ENCODE data around the gene VSIG10L. TPM values are rescaled to one million over a fixed set of nuclear protein-coding genes. Genes with fewer than 3 reads are reported as not detected.

Gene VSIG10L
- polyA plus RNA-seq, 1 experiment = 1.5 TPM

DNA sequence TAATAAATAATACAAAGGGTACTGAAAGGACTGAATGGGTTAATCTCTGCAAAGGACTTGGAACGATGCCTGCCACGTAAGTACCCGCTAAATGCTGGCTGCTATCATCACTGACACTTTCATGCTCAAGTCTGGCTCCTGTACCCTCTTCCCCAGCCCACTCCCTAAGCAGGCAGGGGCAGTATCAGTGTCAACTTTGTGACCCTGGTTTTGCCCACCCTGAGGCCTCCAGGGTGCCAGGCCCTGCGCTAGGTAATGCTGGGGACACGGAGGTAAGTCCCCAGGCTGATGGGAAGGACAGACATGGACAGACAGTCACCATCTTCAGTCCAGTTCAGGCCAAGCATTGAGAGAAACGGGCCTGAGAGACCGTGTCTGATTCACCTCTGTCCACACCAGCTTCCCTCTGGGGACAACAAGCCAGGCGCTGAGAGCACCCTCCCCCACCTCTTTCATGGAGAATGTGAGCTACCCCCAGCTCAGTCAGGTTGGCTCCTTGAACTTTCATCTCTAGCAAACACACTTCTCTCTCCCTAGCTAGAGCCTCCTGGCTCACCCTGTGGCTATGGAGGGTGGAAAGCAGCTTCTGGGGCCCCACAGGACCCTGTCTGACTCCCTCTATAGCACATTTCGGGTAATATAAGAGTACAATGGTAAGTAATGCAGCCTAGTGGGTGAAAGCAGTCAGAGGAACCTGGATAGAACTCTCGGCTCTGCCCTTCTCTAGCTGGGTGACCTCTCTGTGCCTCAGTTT, 23.4 kb upstream of the VSIG10L start:
- TF ChIP-seq, protein P1, sequence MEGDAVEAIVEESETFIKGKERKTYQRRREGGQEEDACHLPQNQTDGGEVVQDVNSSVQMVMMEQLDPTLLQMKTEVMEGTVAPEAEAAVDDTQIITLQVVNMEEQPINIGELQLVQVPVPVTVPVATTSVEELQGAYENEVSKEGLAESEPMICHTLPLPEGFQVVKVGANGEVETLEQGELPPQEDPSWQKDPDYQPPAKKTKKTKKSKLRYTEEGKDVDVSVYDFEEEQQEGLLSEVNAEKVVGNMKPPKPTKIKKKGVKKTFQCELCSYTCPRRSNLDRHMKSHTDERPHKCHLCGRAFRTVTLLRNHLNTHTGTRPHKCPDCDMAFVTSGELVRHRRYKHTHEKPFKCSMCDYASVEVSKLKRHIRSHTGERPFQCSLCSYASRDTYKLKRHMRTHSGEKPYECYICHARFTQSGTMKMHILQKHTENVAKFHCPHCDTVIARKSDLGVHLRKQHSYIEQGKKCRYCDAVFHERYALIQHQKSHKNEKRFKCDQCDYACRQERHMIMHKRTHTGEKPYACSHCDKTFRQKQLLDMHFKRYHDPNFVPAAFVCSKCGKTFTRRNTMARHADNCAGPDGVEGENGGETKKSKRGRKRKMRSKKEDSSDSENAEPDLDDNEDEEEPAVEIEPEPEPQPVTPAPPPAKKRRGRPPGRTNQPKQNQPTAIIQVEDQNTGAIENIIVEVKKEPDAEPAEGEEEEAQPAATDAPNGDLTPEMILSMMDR (IDR thresholded peaks at IDR 0.05; ENCODE audit: insufficient read depth, low read depth, low read length) = 0 out of 2 replicates have a peak, but pooled peaks have one; percentile 16
- H3K27me3 ChIP-seq (ENCODE audit: control insufficient read depth, insufficient read depth, low read length) = no peaks in the 10 kb centered on the region
- POLR2A ChIA-PET = interaction anchor here (0.6 kb wide), 1 partner anchor 26 kb away, joined by 3 read pairs; no protein-coding TSS in a partner anchor
- peak overlapping the region; percentile 93 for H3K4me3 ChIP-seq (ENCODE audit: low read depth, low read length)
- CTCF ChIA-PET = interaction anchor here (1.0 to 1.4 kb wide), 4 partner anchors 15 to 29 kb away, joined by 3 to 4 read pairs (median 3); no protein-coding TSS in a partner anchor
- no peak for DNase-seq (ENCODE audit: low read depth)
- H3K36me3 ChIP-seq (ENCODE audit: control insufficient read depth, insufficient read depth, low read length) = no peaks in the 10 kb centered on the region

DNA sequence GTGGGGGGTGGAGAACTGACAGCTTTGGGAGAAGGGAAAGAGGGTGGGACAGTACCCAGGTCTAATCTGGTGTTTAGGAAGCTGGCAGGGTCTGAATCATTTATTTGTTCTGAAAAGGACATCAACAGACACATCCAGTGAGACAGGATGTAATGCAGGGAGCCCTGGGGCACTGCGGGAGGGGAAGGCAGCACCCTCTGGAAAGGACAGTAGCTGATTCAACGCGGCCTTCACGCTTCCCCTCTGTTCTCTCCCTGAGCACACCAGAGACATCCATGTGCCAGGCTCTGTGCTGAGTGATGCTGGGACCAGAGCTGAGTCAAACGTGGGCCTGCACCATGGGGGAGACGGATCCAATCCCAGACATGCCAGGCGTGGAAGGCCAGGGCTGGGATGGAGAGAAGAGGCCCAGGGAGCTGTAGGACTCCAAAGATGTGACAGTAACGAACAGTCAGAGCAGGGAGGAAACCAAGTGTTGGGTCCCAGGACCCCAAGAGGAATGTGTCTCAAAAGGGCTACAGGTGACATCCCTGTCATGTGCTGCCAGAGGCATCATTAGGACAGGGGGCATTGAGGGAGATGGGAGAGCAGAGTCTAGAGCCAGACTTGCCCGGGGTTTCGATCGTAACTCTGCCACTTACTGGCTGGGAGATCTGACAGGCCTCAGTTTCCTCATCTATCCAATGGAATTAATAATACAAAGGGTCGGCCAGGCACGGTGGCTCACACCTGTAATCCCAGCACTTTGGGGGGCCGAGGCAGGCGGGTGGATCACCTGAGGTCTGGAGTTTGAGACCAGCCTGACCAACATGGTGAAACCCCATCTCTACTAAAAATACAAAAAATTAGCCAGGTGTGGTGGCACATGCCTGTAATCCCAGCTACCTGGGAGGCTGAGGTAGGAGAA, 22.5 kb upstream of the VSIG10L start:
- POLR2A ChIA-PET = no interaction called here
- DNase-seq (ENCODE audit: low read depth) = no peak
- CTCF ChIA-PET = interaction anchor here (1.4 kb wide), 1 partner anchor 30 kb away, joined by 3 read pairs; no protein-coding TSS in a partner anchor
- TF ChIP-seq, protein P1 (IDR thresholded peaks at IDR 0.05; ENCODE audit: insufficient read depth, low read depth, low read length) = no peak
- Histone ChIP-seq H3K4me3 (ENCODE audit: low read depth, low read length) (no peak overlapping the region), H3K36me3 (ENCODE audit: control insufficient read depth, insufficient read depth, low read length) (no peaks in the 10 kb centered on the region), H3K27me3 (ENCODE audit: control insufficient read depth, insufficient read depth, low read length) (no peaks in the 10 kb centered on the region)

DNA sequence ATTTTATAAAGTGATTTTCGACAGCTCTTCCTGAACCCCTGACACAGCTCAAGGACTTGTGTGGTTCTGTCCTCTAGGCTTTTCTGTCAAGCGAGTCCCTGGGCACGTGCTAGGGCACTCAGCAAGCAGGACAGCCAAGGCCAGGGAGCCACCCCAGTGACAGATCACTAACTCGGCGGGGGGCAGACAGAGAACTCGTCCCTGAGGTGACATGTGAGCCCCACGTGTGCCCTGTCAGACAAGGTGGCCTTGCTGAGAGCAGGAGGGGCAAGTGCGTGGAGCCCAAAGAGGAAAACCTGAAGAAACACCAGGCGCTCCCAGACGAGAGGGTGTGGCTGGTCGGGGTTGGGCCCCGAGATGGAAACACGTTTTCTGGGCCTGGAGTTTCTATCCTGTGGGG, 19.3 kb upstream of the VSIG10L start:
- Histone ChIP-seq H3K4me3 (ENCODE audit: low read depth, low read length) (no peak overlapping the region), H3K27me3 (ENCODE audit: control insufficient read depth, insufficient read depth, low read length) (no peaks in the 10 kb centered on the region), H3K36me3 (ENCODE audit: control insufficient read depth, insufficient read depth, low read length) (no peaks in the 10 kb centered on the region)
- ChIA-PET POLR2A (no interaction called here), CTCF (interaction anchor here (0.6 kb wide), 1 partner anchor 31 kb away, joined by 3 read pairs; no protein-coding TSS in a partner anchor)
- TF ChIP-seq, protein P1 (IDR thresholded peaks at IDR 0.05; ENCODE audit: insufficient read depth, low read depth, low read length) = no peak
- DNase-seq (ENCODE audit: low read depth) = no peak

DNA sequence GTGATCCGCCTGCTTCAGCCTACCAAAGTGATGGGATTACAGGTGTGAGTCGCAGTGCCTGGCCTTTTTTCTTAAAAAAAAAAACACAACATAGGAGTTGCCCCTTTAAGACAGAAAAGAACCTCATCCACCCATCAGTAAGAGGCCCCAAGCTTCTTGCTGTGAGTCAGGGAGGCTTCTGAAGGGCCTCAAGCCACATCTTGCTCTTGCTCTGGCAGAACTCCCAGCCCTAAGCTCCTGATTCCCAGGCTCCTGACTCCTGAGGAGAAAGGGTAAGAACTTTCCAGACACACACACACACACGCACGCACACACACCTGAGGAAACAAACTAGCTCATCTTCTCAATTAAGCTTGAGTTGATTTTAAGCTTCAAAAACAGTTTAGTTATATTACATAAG, 17.4 kb upstream of the VSIG10L start:
- ChIA-PET CTCF (interaction anchor here (1.3 to 1.5 kb wide), 4 partner anchors 11 to 21 kb away, joined by 3 to 4 read pairs (median 4); partner anchors contain the start of gene VSIG10L), POLR2A (interaction anchor here (0.7 to 0.8 kb wide), 2 partner anchors 8 to 20 kb away, joined by 4 to 5 read pairs; no protein-coding TSS in a partner anchor)
- H3K4me3 ChIP-seq (ENCODE audit: low read depth, low read length) = no peak overlapping the region
- TF ChIP-seq, protein P1 (IDR thresholded peaks at IDR 0.05; ENCODE audit: insufficient read depth, low read depth, low read length) = no peak
- no peaks in the 10 kb centered on the region for H3K27me3 ChIP-seq (ENCODE audit: control insufficient read depth, insufficient read depth, low read length)
- H3K36me3 ChIP-seq (ENCODE audit: control insufficient read depth, insufficient read depth, low read length) = peaks cover under 1% of the 10 kb centered on the region
- peak; percentile 46 for DNase-seq (ENCODE audit: low read depth)
